Neural progenitor cell (in vitro differentiated cells): ENCODE measurements around the gene IL15.

ENCODE experiments used
- CTCF ChIP-seq: fragments of 200-600 bp; sonication (generic); IDR thresholded peaks from 2 replicates; pipeline ENCODE4 v1.5.1; 2017; ENCODE audit warnings: antibody characterized with exemption, mild to moderate bottlenecking
- EZH2 ChIP-seq: fragments of 200-600 bp; sonication (generic); IDR thresholded peaks from 2 replicates; pipeline ENCODE4 v1.6.1; 2017; ENCODE audit warnings: antibody characterized with exemption, mild to moderate bottlenecking, moderate library complexity

DNA sequence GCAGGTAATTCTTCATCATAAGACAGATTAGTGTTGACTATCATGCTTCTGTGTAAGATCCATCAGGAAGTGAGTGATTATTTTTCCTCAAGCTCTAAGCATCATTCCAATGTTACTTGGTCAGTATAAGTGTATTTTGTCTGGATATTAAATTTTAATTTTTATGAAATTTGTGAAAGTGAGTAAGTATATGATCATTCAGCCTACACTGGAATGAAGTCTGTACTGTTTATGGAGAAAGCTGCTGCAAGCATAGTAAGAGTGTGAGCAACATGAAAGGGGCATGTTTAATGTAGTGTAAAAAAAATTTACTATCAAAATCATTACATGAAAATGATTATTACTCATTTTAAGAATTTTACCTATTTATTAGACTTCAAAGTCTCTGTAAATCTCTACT, 84.8 kb downstream of the IL15 start:
- no peak for TF ChIP-seq CTCF
- no peak for TF ChIP-seq EZH2
